ENCODE measurements around the gene TAF5.

The TAF5 gene

GRCh38 chr10:103395754-103396066, 27.9 kb downstream of the TAF5 start:
- TF ChIP-seq GATA2 (IDR thresholded peaks at IDR 0.05; ENCODE audit: low read depth, low read length) (no peak), GATA3 (IDR thresholded peaks at IDR 0.05; ENCODE audit: low read depth, low read length) (no peak)

- no peak for TF ChIP-seq GATA3 (IDR thresholded peaks at IDR 0.05; ENCODE audit: low read depth, low read length)
- TF ChIP-seq GATA2 (IDR thresholded peaks at IDR 0.05; ENCODE audit: low read depth, low read length) = no peak
These were observed 28.5 kb downstream of the TAF5 start, which contains the start of the genes ATP5MK and PDCD11 for GRCh38 chr10:103396067-103396788. ATP5MK (minus strand) TSS chr10:103396475; CDS start chr10:103392457, 4,018 bp downstream. PDCD11 (plus strand) TSS chr10:103396626; CDS start chr10:103398427, 1,801 bp downstream.

GRCh38 chr10:103396789-103397087, 29.0 kb downstream of the TAF5 start:
- no peak for TF ChIP-seq GATA2 (IDR thresholded peaks at IDR 0.05; ENCODE audit: low read depth, low read length)
- no peak for TF ChIP-seq GATA3 (IDR thresholded peaks at IDR 0.05; ENCODE audit: low read depth, low read length)

- TF ChIP-seq GATA3 (IDR thresholded peaks at IDR 0.05; ENCODE audit: low read depth, low read length) = no peak
- TF ChIP-seq GATA2 (IDR thresholded peaks at IDR 0.05; ENCODE audit: low read depth, low read length) = no peak
These were observed 29.5 kb downstream of the TAF5 start for GRCh38 chr10:103397191-103397825.

- no peak for TF ChIP-seq GATA3 (IDR thresholded peaks at IDR 0.05; ENCODE audit: low read depth, low read length)
These were observed 45.8 kb downstream of the TAF5 start for GRCh38 chr10:103413564-103413963.

- TF ChIP-seq GATA2 (IDR thresholded peaks at IDR 0.05; ENCODE audit: low read depth, low read length) (no peak), GATA3 (IDR thresholded peaks at IDR 0.05; ENCODE audit: low read depth, low read length) (no peak)
These were observed 47.8 kb downstream of the TAF5 start for GRCh38 chr10:103415581-103415980.

- no peak for TF ChIP-seq GATA3 (IDR thresholded peaks at IDR 0.05; ENCODE audit: low read depth, low read length)
- TF ChIP-seq GATA2 (IDR thresholded peaks at IDR 0.05; ENCODE audit: low read depth, low read length) = no peak
These were observed 48.8 kb downstream of the TAF5 start for GRCh38 chr10:103416436-103417147.

GRCh38 chr10:103417601-103418000, 49.8 kb downstream of the TAF5 start:
- TF ChIP-seq GATA3 (IDR thresholded peaks at IDR 0.05; ENCODE audit: low read depth, low read length) = no peak
- TF ChIP-seq GATA2 (IDR thresholded peaks at IDR 0.05; ENCODE audit: low read depth, low read length) = no peak

- no peak for TF ChIP-seq GATA3 (IDR thresholded peaks at IDR 0.05; ENCODE audit: low read depth, low read length)
- TF ChIP-seq GATA2 (IDR thresholded peaks at IDR 0.05; ENCODE audit: low read depth, low read length) = no peak
These were observed 51.3 kb downstream of the TAF5 start for GRCh38 chr10:103419101-103419500.

GRCh38 chr10:103423748-103424147, 56.0 kb downstream of the TAF5 start:
- TF ChIP-seq GATA3 (IDR thresholded peaks at IDR 0.05; ENCODE audit: low read depth, low read length) = no peak

- TF ChIP-seq GATA2 (IDR thresholded peaks at IDR 0.05; ENCODE audit: low read depth, low read length) = no peak
- no peak for TF ChIP-seq GATA3 (IDR thresholded peaks at IDR 0.05; ENCODE audit: low read depth, low read length)
These were observed 60.1 kb downstream of the TAF5 start for GRCh38 chr10:103427866-103428265.

GRCh38 chr10:103428989-103429643, 61.3 kb downstream of the TAF5 start:
- TF ChIP-seq GATA2 (IDR thresholded peaks at IDR 0.05; ENCODE audit: low read depth, low read length) (no peak), GATA3 (IDR thresholded peaks at IDR 0.05; ENCODE audit: low read depth, low read length) (no peak)

- TF ChIP-seq GATA3 (IDR thresholded peaks at IDR 0.05; ENCODE audit: low read depth, low read length) (no peak), GATA2 (IDR thresholded peaks at IDR 0.05; ENCODE audit: low read depth, low read length) (no peak)
These were observed 61.9 kb downstream of the TAF5 start for GRCh38 chr10:103429647-103430046.

GRCh38 chr10:103431902-103432301, 64.1 kb downstream of the TAF5 start:
- TF ChIP-seq GATA3 (IDR thresholded peaks at IDR 0.05; ENCODE audit: low read depth, low read length) (no peak), GATA2 (IDR thresholded peaks at IDR 0.05; ENCODE audit: low read depth, low read length) (no peak)
